Measurements from ENCODE around the gene SEMA5A. TPM values are rescaled to one million over a fixed set of nuclear protein-coding genes. Genes with fewer than 3 reads are reported as not detected.
A peak's percentile ranks its signal among the peaks of the same experiment; 100 is the strongest.
"Not testable (repeated sequence)": the region's sequence is repeated elsewhere in the genome, so short reads cannot be mapped to it uniquely, and the experiment has no call there.

SEMA5A gene
- total RNA-seq, 1 donor from 2014 or later = 1.6 TPM

GRCh38 chr5:9356351-9356825 is 189.5 kb downstream of the SEMA5A start:
- TF ChIP-seq CTCF (IDR thresholded peaks at IDR 0.05; ENCODE audit: insufficient read depth, low read length, severe bottlenecking) = no peak
- Histone ChIP-seq H3K4me3 (ENCODE audit: low read depth, low read length) (no peak overlapping the region), H3K27me3 (ENCODE audit: control insufficient read depth, insufficient read depth, low read length) (no peaks in the 10 kb centered on the region), H3K36me3 (ENCODE audit: control insufficient read depth, insufficient read depth, low read length) (no peaks in the 10 kb centered on the region)
- FAIRE-seq (no peak), DNase-seq (ENCODE audit: low read depth) (no peak)

GRCh38 chr5:9354336-9355081 is 191.4 kb downstream of the SEMA5A start:
- DNase-seq (ENCODE audit: low read depth) (peak; percentile 71), FAIRE-seq (peak; percentile 43)
- Histone ChIP-seq H3K36me3 (ENCODE audit: control insufficient read depth, insufficient read depth, low read length) (no peaks in the 10 kb centered on the region), H3K27me3 (ENCODE audit: control insufficient read depth, insufficient read depth, low read length) (no peaks in the 10 kb centered on the region), H3K4me3 (ENCODE audit: low read depth, low read length) (no peak overlapping the region)
- TF ChIP-seq CTCF (IDR thresholded peaks at IDR 0.05; ENCODE audit: insufficient read depth, low read length, severe bottlenecking) = no peak

- H3K36me3 ChIP-seq (ENCODE audit: control insufficient read depth, insufficient read depth, low read length); DNase-seq (ENCODE audit: low read depth); H3K4me3 ChIP-seq (ENCODE audit: low read depth, low read length); H3K27me3 ChIP-seq (ENCODE audit: control insufficient read depth, insufficient read depth, low read length); FAIRE-seq: not testable (repeated sequence)
These were observed 192.8 kb downstream of the SEMA5A start for GRCh38 chr5:9353048-9353447.

- Histone ChIP-seq H3K4me3 (ENCODE audit: low read depth, low read length) (no peak overlapping the region), H3K27me3 (ENCODE audit: control insufficient read depth, insufficient read depth, low read length) (no peaks in the 10 kb centered on the region), H3K36me3 (ENCODE audit: control insufficient read depth, insufficient read depth, low read length) (no peaks in the 10 kb centered on the region)
- no peak for TF ChIP-seq CTCF (IDR thresholded peaks at IDR 0.05; ENCODE audit: insufficient read depth, low read length, severe bottlenecking)
- DNase-seq (ENCODE audit: low read depth) = no peak
- no peak for FAIRE-seq
These were observed 194.3 kb downstream of the SEMA5A start for GRCh38 chr5:9351546-9351945.

GRCh38 chr5:9350301-9350797 is 195.5 kb downstream of the SEMA5A start:
- no peak overlapping the region for H3K4me3 ChIP-seq (ENCODE audit: low read depth, low read length)
- FAIRE-seq (no peak), DNase-seq (ENCODE audit: low read depth) (no peak)
- no peaks in the 10 kb centered on the region for H3K36me3 ChIP-seq (ENCODE audit: control insufficient read depth, insufficient read depth, low read length)
- TF ChIP-seq CTCF (IDR thresholded peaks at IDR 0.05; ENCODE audit: insufficient read depth, low read length, severe bottlenecking) = no peak
- H3K27me3 ChIP-seq (ENCODE audit: control insufficient read depth, insufficient read depth, low read length) = no peaks in the 10 kb centered on the region

- FAIRE-seq = no peak
- DNase-seq (ENCODE audit: low read depth) = peak; percentile 84
- Histone ChIP-seq H3K27me3 (ENCODE audit: control insufficient read depth, insufficient read depth, low read length) (no peaks in the 10 kb centered on the region), H3K4me3 (ENCODE audit: low read depth, low read length) (no peak overlapping the region), H3K36me3 (ENCODE audit: control insufficient read depth, insufficient read depth, low read length) (no peaks in the 10 kb centered on the region)
- no peak for TF ChIP-seq CTCF (IDR thresholded peaks at IDR 0.05; ENCODE audit: insufficient read depth, low read length, severe bottlenecking)
These were observed 197.4 kb downstream of the SEMA5A start for GRCh38 chr5:9348401-9348996.

All from bronchial epithelial cell (primary cell).